Ishikawa (cell line): ENCODE measurements around the gene TAF1C.

ENCODE experiments used
- CEBPB ChIP-seq: IDR thresholded peaks from 2 replicates; pipeline ENCODE4 v1.6.1; 2012
- CREB1 ChIP-seq: IDR thresholded peaks from 2 replicates; pipeline ENCODE4 v1.6.1; 2012; ENCODE audit warnings: low read depth
- EGR1 ChIP-seq: IDR thresholded peaks from 2 replicates; pipeline ENCODE4 v1.6.1; 2012
- EP300 ChIP-seq: IDR thresholded peaks from 2 replicates; pipeline ENCODE4 v1.6.1; 2012; ENCODE audit warnings: borderline replicate concordance
- FOXM1 ChIP-seq: IDR thresholded peaks from 2 replicates; pipeline ENCODE4 v1.6.1; 2012; ENCODE audit warnings: low read depth, borderline replicate concordance
- MAX ChIP-seq: IDR thresholded peaks from 2 replicates; pipeline ENCODE4 v1.6.1; 2012
- NFIC ChIP-seq: IDR thresholded peaks from 2 replicates; pipeline ENCODE4 v1.6.1; 2012
- RAD21 ChIP-seq: IDR thresholded peaks from 2 replicates; pipeline ENCODE4 v1.6.1; 2012; ENCODE audit warnings: low read depth
- REST ChIP-seq: IDR thresholded peaks from 2 replicates; pipeline ENCODE4 v1.6.1; 2012; ENCODE audit warnings: low read depth, mild to moderate bottlenecking
- TAF1 ChIP-seq: IDR thresholded peaks from 2 replicates; pipeline ENCODE4 v1.6.1; 2012; ENCODE audit warnings: low read depth, mild to moderate bottlenecking
- TCF12 ChIP-seq: IDR thresholded peaks from 2 replicates; pipeline ENCODE4 v1.6.1; 2012; ENCODE audit warnings: low read depth
- TEAD4 ChIP-seq: IDR thresholded peaks from 2 replicates; pipeline ENCODE4 v1.6.1; 2012
- USF1 ChIP-seq: IDR thresholded peaks from 2 replicates; pipeline ENCODE4 v1.6.1; 2012
- YY1 ChIP-seq: IDR thresholded peaks from 2 replicates; pipeline ENCODE4 v1.6.1; 2012; ENCODE audit warnings: low read depth
- ZBTB7A ChIP-seq: IDR thresholded peaks from 2 replicates; pipeline ENCODE4 v1.6.1; 2012; ENCODE audit warnings: low read depth

Gene TAF1C

GRCh38 chr16:84159007-84159406 lies 27.9 kb downstream of the TAF1C start:
- TF ChIP-seq EGR1 (no peak), EP300 (no peak), NFIC (no peak), MAX (no peak), YY1 (no peak), USF1 (no peak), TEAD4 (no peak), CREB1 (no peak), FOXM1 (no peak), TAF1 (no peak), TCF12 (no peak), CEBPB (no peak), ZBTB7A (no peak), REST (no peak), RAD21 (no peak)

- TF ChIP-seq MAX (0 out of 2 replicates have a peak, but pooled peaks have one; percentile 24), NFIC (peak; percentile 50; the same call in 1 of the 2 replicates), TEAD4 (peak; percentile 51; the same call in 1 of the 2 replicates), RAD21 (no peak), USF1 (0 out of 2 replicates have a peak, but pooled peaks have one; percentile 35), EP300 (peak; percentile 28; the same call in 1 of the 2 replicates), CEBPB (no peak)
Measured at GRCh38 chr16:84156342-84156784, 30.5 kb downstream of the TAF1C start.

GRCh38 chr16:84155771-84156170 lies 31.1 kb downstream of the TAF1C start:
- TF ChIP-seq USF1 (no peak), YY1 (no peak), REST (no peak), CREB1 (no peak), NFIC (no peak), TCF12 (no peak), TEAD4 (no peak), EGR1 (no peak), CEBPB (no peak), RAD21 (no peak), MAX (no peak), EP300 (no peak), ZBTB7A (no peak), FOXM1 (no peak), TAF1 (no peak)

GRCh38 chr16:84155226-84155625 lies 31.6 kb downstream of the TAF1C start:
- TF ChIP-seq EP300 (no peak), TEAD4 (no peak), RAD21 (no peak), REST (no peak), CREB1 (no peak), ZBTB7A (no peak)
